ENCODE measurements around the gene ZNF260. TPM values are rescaled to one million over a fixed set of nuclear protein-coding genes. Genes with fewer than 3 reads are reported as not detected.
A peak's percentile ranks its signal among the peaks of the same experiment; 100 is the strongest.

ZNF260 gene
- total RNA-seq, 2 donors from 2014 or later: 6.9 to 9.7 TPM

DNA sequence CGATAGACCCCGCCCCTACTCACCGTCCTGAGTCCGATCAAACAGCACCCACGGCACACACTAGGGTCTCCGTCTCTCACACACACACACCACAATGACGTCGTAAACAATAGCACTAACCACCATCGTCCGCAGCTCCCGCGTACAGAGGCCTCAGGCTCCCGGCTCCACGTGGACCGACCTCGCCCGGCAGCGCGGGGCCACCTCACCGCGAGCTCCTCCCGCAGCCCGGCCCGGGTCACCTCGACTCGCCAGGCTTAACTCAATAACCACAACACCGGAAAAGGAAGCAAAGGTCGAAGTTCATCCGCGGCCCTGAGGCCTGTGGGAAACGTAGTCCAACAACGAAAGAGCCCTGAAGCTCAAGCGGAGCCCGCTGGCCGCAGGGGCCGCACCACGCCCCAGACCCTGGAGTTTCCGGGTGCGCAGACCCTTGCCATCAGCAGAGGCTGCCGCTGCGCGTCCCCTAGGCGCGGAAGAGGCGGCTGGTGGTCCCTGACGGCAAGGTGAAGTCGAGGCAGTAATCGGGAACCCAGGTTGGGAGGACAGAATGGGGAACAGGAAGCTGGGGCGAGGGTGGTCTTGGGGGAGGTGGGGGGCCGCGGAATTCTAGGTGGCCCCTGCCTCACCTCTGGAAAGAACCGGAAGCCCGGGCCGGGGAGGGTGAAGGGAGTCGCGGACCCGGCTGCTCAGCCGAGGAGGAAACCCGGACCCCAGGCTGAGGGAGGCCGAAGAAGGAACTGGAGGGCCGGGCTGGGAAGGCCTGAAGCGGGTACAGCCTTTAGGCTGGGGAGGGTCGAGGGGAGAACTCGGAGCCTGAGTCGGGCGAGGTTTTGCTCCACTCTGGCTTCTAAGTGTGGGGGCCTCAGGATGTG is 45.2 kb upstream of the ZNF260 start, which contains the start of gene ZNF529:
TSS of gene ZNF529 (minus strand) at position 273 of the 875 bp plus-strand sequence. CDS start 946 bp downstream, outside the sequence.
- Histone ChIP-seq H3K27ac (peak within 1 kb of the TSS; percentile 87 to 88), H3K36me3 (peaks cover 21% of the 10 kb centered on the region), H3K27me3 (replicated peaks; ENCODE audit: insufficient read depth) (no peaks in the 10 kb centered on the region), H3K4me1 (ENCODE audit: control insufficient read depth in 1 of 2, low read depth in 2 of 2) (peaks cover 12 to 20% of the 10 kb centered on the region in 2 donors), H3K4me3 (peak within 1 kb of the TSS; percentile 99), H3K9me3 (peaks cover 7% of the 10 kb centered on the region)
- DNase-seq (ENCODE audit: low spot score) (peak; percentile 72), ATAC-seq (ENCODE audit: insufficient number of reproducible peaks, low FRiP score, low read depth) (peak; percentile 94)
- TF ChIP-seq, protein P1, sequence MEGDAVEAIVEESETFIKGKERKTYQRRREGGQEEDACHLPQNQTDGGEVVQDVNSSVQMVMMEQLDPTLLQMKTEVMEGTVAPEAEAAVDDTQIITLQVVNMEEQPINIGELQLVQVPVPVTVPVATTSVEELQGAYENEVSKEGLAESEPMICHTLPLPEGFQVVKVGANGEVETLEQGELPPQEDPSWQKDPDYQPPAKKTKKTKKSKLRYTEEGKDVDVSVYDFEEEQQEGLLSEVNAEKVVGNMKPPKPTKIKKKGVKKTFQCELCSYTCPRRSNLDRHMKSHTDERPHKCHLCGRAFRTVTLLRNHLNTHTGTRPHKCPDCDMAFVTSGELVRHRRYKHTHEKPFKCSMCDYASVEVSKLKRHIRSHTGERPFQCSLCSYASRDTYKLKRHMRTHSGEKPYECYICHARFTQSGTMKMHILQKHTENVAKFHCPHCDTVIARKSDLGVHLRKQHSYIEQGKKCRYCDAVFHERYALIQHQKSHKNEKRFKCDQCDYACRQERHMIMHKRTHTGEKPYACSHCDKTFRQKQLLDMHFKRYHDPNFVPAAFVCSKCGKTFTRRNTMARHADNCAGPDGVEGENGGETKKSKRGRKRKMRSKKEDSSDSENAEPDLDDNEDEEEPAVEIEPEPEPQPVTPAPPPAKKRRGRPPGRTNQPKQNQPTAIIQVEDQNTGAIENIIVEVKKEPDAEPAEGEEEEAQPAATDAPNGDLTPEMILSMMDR (IDR thresholded peaks at IDR 0.05): no peak

GRCh38 chr19:36572593-36573019 is 44.5 kb upstream of the ZNF260 start:
- ATAC-seq (ENCODE audit: insufficient number of reproducible peaks, low FRiP score, low read depth): peak; percentile 67
- H3K27ac ChIP-seq: peak overlapping the region; percentile 87 to 88
- H3K9me3 ChIP-seq: peaks cover 11% of the 10 kb centered on the region
- TF ChIP-seq, protein P1 (IDR thresholded peaks at IDR 0.05): no peak
- DNase-seq (ENCODE audit: low spot score): no peak
- H3K27me3 ChIP-seq (replicated peaks; ENCODE audit: insufficient read depth): no peaks in the 10 kb centered on the region
- peaks cover 12 to 20% of the 10 kb centered on the region in 2 donors for H3K4me1 ChIP-seq (ENCODE audit: control insufficient read depth in 1 of 2, low read depth in 2 of 2)
- H3K36me3 ChIP-seq: peaks cover 19% of the 10 kb centered on the region
- H3K4me3 ChIP-seq: peak overlapping the region; percentile 99

- Histone ChIP-seq H3K4me1 (ENCODE audit: control insufficient read depth in 1 of 2, low read depth in 2 of 2) (no peaks in the 10 kb centered on the region), H3K27me3 (replicated peaks; ENCODE audit: insufficient read depth) (no peaks in the 10 kb centered on the region), H3K27ac (no peak overlapping the region), H3K9me3 (peaks cover 86% of the 10 kb centered on the region), H3K4me3 (no peak overlapping the region), H3K36me3 (peaks cover 56% of the 10 kb centered on the region)
- ATAC-seq (ENCODE audit: insufficient number of reproducible peaks, low FRiP score, low read depth): no peak
- DNase-seq (ENCODE audit: low spot score): no peak
- TF ChIP-seq, protein P1 (IDR thresholded peaks at IDR 0.05): no peak
Measured at GRCh38 chr19:36564391-36564790, 36.3 kb upstream of the ZNF260 start.

DNA sequence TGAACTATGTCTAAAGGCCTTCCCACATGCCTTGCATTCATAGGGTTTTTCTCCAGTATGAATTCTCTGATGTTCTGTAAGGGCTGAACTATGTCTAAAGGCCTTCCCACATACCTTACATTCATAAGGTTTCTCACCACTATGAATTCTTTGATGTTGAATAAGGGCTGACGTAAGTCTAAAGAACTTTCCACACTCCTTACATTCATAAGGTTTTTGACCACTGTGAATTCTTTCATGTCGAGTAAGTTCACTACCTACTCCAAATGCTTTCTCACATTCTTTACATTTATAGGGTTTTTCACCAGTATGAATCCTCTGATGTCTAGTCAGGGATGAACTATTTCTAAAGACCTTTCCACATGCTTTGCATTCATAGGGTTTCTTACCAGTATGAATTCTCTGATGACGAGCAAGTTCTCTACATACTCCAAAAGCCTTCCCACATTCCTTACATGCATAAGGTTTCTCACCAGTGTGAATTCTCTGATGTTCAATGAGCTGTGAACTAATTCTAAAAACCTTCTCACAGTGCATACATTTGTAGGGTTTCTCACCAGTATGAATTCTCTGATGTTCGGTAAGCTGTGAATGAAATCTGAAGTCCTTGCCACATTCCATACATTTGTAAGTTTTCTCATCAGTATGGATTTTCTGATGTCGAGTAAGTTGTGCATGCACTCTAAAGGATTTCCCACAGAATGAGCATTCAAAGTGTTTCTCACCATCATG is 19.1 kb upstream of the ZNF260 start:
- H3K27ac ChIP-seq: no peak overlapping the region
- no peaks in the 10 kb centered on the region for H3K4me1 ChIP-seq (ENCODE audit: control insufficient read depth in 1 of 2, low read depth in 2 of 2)
- no peaks in the 10 kb centered on the region for H3K27me3 ChIP-seq (replicated peaks; ENCODE audit: insufficient read depth)
- no peak for DNase-seq (ENCODE audit: low spot score)
- H3K36me3 ChIP-seq: peaks cover 70% of the 10 kb centered on the region
- no peak for ATAC-seq (ENCODE audit: insufficient number of reproducible peaks, low FRiP score, low read depth)
- TF ChIP-seq, protein P1 (IDR thresholded peaks at IDR 0.05): no peak
- peaks cover 97% of the 10 kb centered on the region for H3K9me3 ChIP-seq
- no peak overlapping the region for H3K4me3 ChIP-seq
